Kidney epithelial cell (primary cell): ENCODE results near the gene GZMM. TPM values are rescaled to one million over a fixed set of nuclear protein-coding genes. Genes with fewer than 3 reads are reported as not detected.
A peak's percentile ranks its signal among the peaks of the same experiment; 100 is the strongest.

ENCODE experiments used
- DNase-seq: peaks from one replicate; pipeline ENCODE4 v3.0.0-alpha.2; 2010; ENCODE audit warnings: low read depth
- H3K27me3 ChIP-seq: 2 replicates; pipeline ENCODE4 v1.6.0; 2011; ENCODE audit warnings: low read length; ENCODE audit not compliant: control insufficient read depth, insufficient read depth
- H3K36me3 ChIP-seq: 2 replicates; pipeline ENCODE4 v1.5.1; 2011; ENCODE audit warnings: low read length; ENCODE audit not compliant: control insufficient read depth, insufficient read depth
- H3K4me3 ChIP-seq: 2 replicates; pipeline ENCODE4 v1.5.1; 2011; ENCODE audit warnings: low read depth, mild to moderate bottlenecking, control low read depth, low read length
- CTCF ChIP-seq: IDR thresholded peaks from 2 replicates; pipeline ENCODE4 v1.5.1; 2011; ENCODE audit warnings: mild to moderate bottlenecking, moderate library complexity, low read length, control low read depth, inconsistent platforms; ENCODE audit not compliant: insufficient read depth, poor library complexity, severe bottlenecking
- total RNA-seq: library from RNA; depleted of rRNA; stranded (reverse); fragments of >200 nt; gene quantifications from 2 replicates; pipeline ENCODE4 v1.2.3, GENCODE V29; 2015

The GZMM gene
- total RNA-seq, 1 donor from 2014 or later = not detected

GRCh38 chr19:588093-588740 lies 44.4 kb downstream of the GZMM start:
- peaks cover 47% of the 10 kb centered on the region for H3K27me3 ChIP-seq
- no peak overlapping the region for H3K4me3 ChIP-seq
- H3K36me3 ChIP-seq = no peaks in the 10 kb centered on the region
- no peak for DNase-seq
- TF ChIP-seq CTCF = peak; percentile 82

- H3K4me3 ChIP-seq = no peak overlapping the region
- TF ChIP-seq CTCF = no peak
- H3K36me3 ChIP-seq = no peaks in the 10 kb centered on the region
- peaks cover 51% of the 10 kb centered on the region for H3K27me3 ChIP-seq
- no peak for DNase-seq
Observed at GRCh38 chr19:588741-589692, 45.2 kb downstream of the GZMM start.

GRCh38 chr19:589693-590395 lies 46.0 kb downstream of the GZMM start, which contains the start of gene HCN2:
Gene HCN2 (plus strand): TSS chr19:589881. CDS start chr19:589946, 65 bp downstream.
- H3K4me3 ChIP-seq = no peak within 1 kb of the TSS
- DNase-seq = no peak
- no peaks in the 10 kb centered on the region for H3K36me3 ChIP-seq
- no peak for TF ChIP-seq CTCF
- peaks cover 58% of the 10 kb centered on the region for H3K27me3 ChIP-seq

GRCh38 chr19:590396-590745 lies 46.5 kb downstream of the GZMM start:
- no peak for DNase-seq
- peaks cover 60% of the 10 kb centered on the region for H3K27me3 ChIP-seq

GRCh38 chr19:590750-591098 lies 46.9 kb downstream of the GZMM start:
- H3K27me3 ChIP-seq = peaks cover 62% of the 10 kb centered on the region
- H3K36me3 ChIP-seq = no peaks in the 10 kb centered on the region
- no peak overlapping the region for H3K4me3 ChIP-seq
- DNase-seq = no peak
- no peak for TF ChIP-seq CTCF

More at GRCh38 chr19:590396-590745, 46.5 kb downstream of the GZMM start:
- no peak for TF ChIP-seq CTCF
- Histone ChIP-seq H3K36me3 (no peaks in the 10 kb centered on the region), H3K4me3 (no peak overlapping the region)
